K562 (cell line): ENCODE data around the gene NT5DC1.

Source experiments
- EGR1 ChIP-seq: fragments of 450-650 bp; conservative IDR thresholded peaks from 2 replicates; pipeline ENCODE4 v1.6.1; 2017; ENCODE audit warnings: mild to moderate bottlenecking
- PRDM10 ChIP-seq: fragments of 450-650 bp; IDR thresholded peaks from 2 replicates; pipeline ENCODE4 v1.6.1; 2018; ENCODE audit not compliant: partially characterized antibody
- SMAD3 ChIP-seq: fragments of 450-650 bp; formaldehyde crosslinking; conservative IDR thresholded peaks from 2 replicates; pipeline ENCODE4 v1.4.0; 2020; ENCODE audit warnings: mild to moderate bottlenecking
- TCF3 ChIP-seq: sonication (generic); formaldehyde crosslinking; IDR thresholded peaks from 2 replicates; pipeline ENCODE4 v1.4.0; 2020; ENCODE audit warnings: mild to moderate bottlenecking, missing genetic modification reagents
- ZBTB11 ChIP-seq, 3 experiments: fragments of 200-800 bp in 1 of 3; fragments of 250-450 bp in 1 of 3; fragments of 450-650 bp in 1 of 3; sonication (Bioruptor Pico) in 1 of 3; sonication (Bioruptor generic) in 1 of 3; formaldehyde crosslinking in 1 of 3; IDR thresholded peaks; 2 replicates each; pipeline versions ENCODE4 v1.6.1 to v1.8.0; 2016 to 2022; ENCODE audit warnings: mild to moderate bottlenecking in 2 of 3, missing genetic modification characterization in 2 of 3, missing compliant biosample characterization in 1 of 3, moderate library complexity in 1 of 3
- ZNF140 ChIP-seq: fragments of 250-450 bp; sonication (Bioruptor Pico); IDR thresholded peaks from 2 replicates; pipeline ENCODE4 v1.8.0; 2021; ENCODE audit warnings: moderate library complexity, mild to moderate bottlenecking, inconsistent platforms
- ZNF224 ChIP-seq: sonication (generic); formaldehyde crosslinking; IDR thresholded peaks from 2 replicates; pipeline ENCODE4 v1.8.0; 2022; ENCODE audit warnings: mild to moderate bottlenecking, missing genetic modification reagents
- TF ChIP-seq, protein P1 (sequence below): sonication (generic); formaldehyde crosslinking; IDR thresholded peaks from 2 replicates; pipeline ENCODE4 v1.8.0; 2022; ENCODE audit warnings: mild to moderate bottlenecking, missing genetic modification reagents, borderline replicate concordance
- TF ChIP-seq, protein P2 (sequence below), 3 experiments: IDR thresholded peaks in 2 of 3; conservative IDR thresholded peaks in 1 of 3; 2 replicates each; pipeline ENCODE4 v1.5.1; 2011 to 2012; ENCODE audit warnings: low read length in 3 of 3, mild to moderate bottlenecking in 3 of 3, control low read depth in 2 of 3, improper control_type of control experiment in 1 of 3, inconsistent platforms in 1 of 3, low read depth in 1 of 3, mixed read lengths in 1 of 3, moderate library complexity in 1 of 3; ENCODE audit not compliant: insufficient read depth in 2 of 3

DNA sequence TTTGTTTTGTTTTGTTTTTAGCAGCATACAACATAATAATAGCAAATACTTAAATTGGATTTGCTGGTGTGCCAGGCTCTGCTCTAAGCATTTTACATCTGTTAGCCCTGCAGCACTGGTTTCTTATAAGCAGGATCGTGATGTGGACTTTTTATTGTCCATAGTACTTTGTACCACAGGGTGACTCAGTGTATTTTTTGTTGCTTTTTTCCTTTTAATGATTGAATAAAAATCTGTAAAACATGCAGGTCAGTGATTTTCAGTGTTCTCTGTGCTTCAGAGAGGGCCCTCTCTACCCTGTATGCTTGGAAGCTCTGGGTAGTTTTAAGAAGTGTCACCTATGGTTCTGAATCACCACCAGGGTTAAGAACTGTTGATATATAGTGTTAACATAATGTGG lies 4.0 kb downstream of the NT5DC1 start:
- TF ChIP-seq TCF3 (CRISPR knock-in tag) (no peak), EGR1 (no peak), SMAD3 (CRISPR knock-in tag) (no peak), ZNF140 (no peak), ZNF224 (CRISPR knock-in tag) (no peak), ZBTB11 (CRISPR knock-in tag; IDR thresholded peaks at IDR 0.05) (no peak), PRDM10 (no peak)
- TF ChIP-seq, protein P1, sequence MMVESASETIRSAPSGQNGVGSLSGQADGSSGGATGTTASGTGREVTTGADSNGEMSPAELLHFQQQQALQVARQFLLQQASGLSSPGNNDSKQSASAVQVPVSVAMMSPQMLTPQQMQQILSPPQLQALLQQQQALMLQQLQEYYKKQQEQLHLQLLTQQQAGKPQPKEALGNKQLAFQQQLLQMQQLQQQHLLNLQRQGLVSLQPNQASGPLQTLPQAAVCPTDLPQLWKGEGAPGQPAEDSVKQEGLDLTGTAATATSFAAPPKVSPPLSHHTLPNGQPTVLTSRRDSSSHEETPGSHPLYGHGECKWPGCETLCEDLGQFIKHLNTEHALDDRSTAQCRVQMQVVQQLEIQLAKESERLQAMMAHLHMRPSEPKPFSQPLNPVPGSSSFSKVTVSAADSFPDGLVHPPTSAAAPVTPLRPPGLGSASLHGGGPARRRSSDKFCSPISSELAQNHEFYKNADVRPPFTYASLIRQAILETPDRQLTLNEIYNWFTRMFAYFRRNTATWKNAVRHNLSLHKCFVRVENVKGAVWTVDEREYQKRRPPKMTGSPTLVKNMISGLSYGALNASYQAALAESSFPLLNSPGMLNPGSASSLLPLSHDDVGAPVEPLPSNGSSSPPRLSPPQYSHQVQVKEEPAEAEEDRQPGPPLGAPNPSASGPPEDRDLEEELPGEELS (CRISPR knock-in tag) = no peak
- TF ChIP-seq, protein P2, sequence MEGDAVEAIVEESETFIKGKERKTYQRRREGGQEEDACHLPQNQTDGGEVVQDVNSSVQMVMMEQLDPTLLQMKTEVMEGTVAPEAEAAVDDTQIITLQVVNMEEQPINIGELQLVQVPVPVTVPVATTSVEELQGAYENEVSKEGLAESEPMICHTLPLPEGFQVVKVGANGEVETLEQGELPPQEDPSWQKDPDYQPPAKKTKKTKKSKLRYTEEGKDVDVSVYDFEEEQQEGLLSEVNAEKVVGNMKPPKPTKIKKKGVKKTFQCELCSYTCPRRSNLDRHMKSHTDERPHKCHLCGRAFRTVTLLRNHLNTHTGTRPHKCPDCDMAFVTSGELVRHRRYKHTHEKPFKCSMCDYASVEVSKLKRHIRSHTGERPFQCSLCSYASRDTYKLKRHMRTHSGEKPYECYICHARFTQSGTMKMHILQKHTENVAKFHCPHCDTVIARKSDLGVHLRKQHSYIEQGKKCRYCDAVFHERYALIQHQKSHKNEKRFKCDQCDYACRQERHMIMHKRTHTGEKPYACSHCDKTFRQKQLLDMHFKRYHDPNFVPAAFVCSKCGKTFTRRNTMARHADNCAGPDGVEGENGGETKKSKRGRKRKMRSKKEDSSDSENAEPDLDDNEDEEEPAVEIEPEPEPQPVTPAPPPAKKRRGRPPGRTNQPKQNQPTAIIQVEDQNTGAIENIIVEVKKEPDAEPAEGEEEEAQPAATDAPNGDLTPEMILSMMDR (IDR thresholded peaks at IDR 0.05 in 2 of 3, conservative IDR thresholded peaks at IDR 0.05 in 1 of 3; ENCODE audit: insufficient read depth in 2 of 3, low read depth in 1 of 3, low read length in 3 of 3) = no peak
